ENCODE data around the gene ENTPD8. TPM values are rescaled to one million over a fixed set of nuclear protein-coding genes. Genes with fewer than 3 reads are reported as not detected.

The ENTPD8 gene
- total and polyA plus RNA-seq, 10 of the 15 experiments (the other 5 are each of a cell fraction or from before 2014, with no cell fraction given) = not detected

DNA sequence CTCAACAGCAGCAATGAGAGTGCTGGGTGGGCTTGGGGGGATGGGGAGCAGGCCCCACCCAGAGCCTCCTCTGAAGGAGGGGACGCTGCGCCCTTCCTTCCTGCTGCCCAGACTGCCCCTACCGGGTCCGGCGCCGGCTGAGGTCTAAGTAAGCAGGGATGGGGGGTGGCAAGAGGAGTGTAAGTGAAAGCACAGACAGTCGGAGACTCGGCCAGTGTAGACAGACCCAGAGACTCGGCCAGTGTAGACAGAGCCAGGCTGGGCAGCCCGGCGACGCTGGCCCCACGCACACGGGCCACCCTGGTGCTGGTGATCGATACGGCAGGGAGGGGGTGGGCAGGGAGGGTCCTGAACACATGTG, 7.4 kb upstream of the ENTPD8 start:
- POLR2A ChIA-PET = interaction anchor here (1.0 kb wide), 1 partner anchor 25 kb away, joined by 3 read pairs; the partner anchor contains the start of genes EXD3 and NOXA1
- in situ Hi-C loops (cut with MboI) = loop anchor here (5.0 kb wide), 1 partner anchor 156 kb away; no protein-coding TSS in a partner anchor

More for the DNA sequence above, 7.4 kb upstream of the ENTPD8 start:
- no TSS peak for BruUV-seq (replicated peaks)
- H3K27ac ChIP-seq (ENCODE audit: control insufficient read depth, insufficient read depth) = no peak overlapping the region
- no peaks in the 10 kb centered on the region for H4K20me1 ChIP-seq (ENCODE audit: control insufficient read depth, insufficient read depth)
- H2AFZ ChIP-seq (ENCODE audit: control insufficient read depth, low read depth, low read length) = no peak overlapping the region
- TF ChIP-seq, protein P1, sequence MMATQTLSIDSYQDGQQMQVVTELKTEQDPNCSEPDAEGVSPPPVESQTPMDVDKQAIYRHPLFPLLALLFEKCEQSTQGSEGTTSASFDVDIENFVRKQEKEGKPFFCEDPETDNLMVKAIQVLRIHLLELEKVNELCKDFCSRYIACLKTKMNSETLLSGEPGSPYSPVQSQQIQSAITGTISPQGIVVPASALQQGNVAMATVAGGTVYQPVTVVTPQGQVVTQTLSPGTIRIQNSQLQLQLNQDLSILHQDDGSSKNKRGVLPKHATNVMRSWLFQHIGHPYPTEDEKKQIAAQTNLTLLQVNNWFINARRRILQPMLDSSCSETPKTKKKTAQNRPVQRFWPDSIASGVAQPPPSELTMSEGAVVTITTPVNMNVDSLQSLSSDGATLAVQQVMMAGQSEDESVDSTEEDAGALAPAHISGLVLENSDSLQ (IDR thresholded peaks at IDR 0.05) = no peak
- TF ChIP-seq POU2F2 (IDR thresholded peaks at IDR 0.05; ENCODE audit: borderline replicate concordance, low read depth, low read length) (no peak), KAT2A (conservative IDR thresholded peaks at IDR 0.05; ENCODE audit: control insufficient read depth, low read depth, low read length) (no peak), NRF1 (conservative IDR thresholded peaks at IDR 0.05; ENCODE audit: low read depth, low read length) (no peak), JUNB (IDR thresholded peaks at IDR 0.05) (no peak), HDAC2 (IDR thresholded peaks at IDR 0.05) (no peak), FOXM1 (IDR thresholded peaks at IDR 0.05; ENCODE audit: low read depth, low read length) (no peak)
- TF ChIP-seq, protein P2, sequence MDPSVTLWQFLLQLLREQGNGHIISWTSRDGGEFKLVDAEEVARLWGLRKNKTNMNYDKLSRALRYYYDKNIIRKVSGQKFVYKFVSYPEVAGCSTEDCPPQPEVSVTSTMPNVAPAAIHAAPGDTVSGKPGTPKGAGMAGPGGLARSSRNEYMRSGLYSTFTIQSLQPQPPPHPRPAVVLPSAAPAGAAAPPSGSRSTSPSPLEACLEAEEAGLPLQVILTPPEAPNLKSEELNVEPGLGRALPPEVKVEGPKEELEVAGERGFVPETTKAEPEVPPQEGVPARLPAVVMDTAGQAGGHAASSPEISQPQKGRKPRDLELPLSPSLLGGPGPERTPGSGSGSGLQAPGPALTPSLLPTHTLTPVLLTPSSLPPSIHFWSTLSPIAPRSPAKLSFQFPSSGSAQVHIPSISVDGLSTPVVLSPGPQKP (IDR thresholded peaks at IDR 0.05; ENCODE audit: low read depth, low read length) = no peak
- ChIA-PET RAD21 (ENCODE audit: unreplicated experiment) (no interaction called here), CTCF (no interaction called here), SMC1A (ENCODE audit: uncharacterized antibody, unreplicated experiment) (no interaction called here)
- FAIRE-seq (no peak), ATAC-seq (no peak), DNase-seq (ENCODE audit: low read depth, low spot score) (no peak)
- no peak overlapping the region for H3K4me3 ChIP-seq
- no peaks in the 10 kb centered on the region for H3K36me3 ChIP-seq (ENCODE audit: control insufficient read depth in 2 of 2, insufficient read depth in 2 of 2, low read length in 1 of 2)
- no peaks in the 10 kb centered on the region for H3K27me3 ChIP-seq (replicated peaks in 1 of 2; ENCODE audit: control insufficient read depth in 2 of 2, insufficient read depth in 2 of 2, low read length in 1 of 2)
- 81% methylated on average over 14 of the region's 16 CpGs for WGBS (ENCODE audit: insufficient coverage, insufficient replicate concordance, low lambda C conversion rate, missing lambda C conversion rate)
- no peaks in the 10 kb centered on the region for H3K79me2 ChIP-seq (ENCODE audit: control insufficient read depth, insufficient read depth, low read length)
- no peak overlapping the region for H3K4me2 ChIP-seq (ENCODE audit: control insufficient read depth, insufficient read depth)
- no peak overlapping the region for H3K9ac ChIP-seq (ENCODE audit: control insufficient read depth, insufficient read depth, low read length)
- no peaks in the 10 kb centered on the region for H3K9me3 ChIP-seq (replicated peaks; ENCODE audit: control insufficient read depth, insufficient read depth, low read length)
- intact Hi-C loops (cut with micrococcal nuclease; ENCODE audit: unreplicated experiment) = no loop called here
- H3K4me1 ChIP-seq (ENCODE audit: control insufficient read depth, insufficient read depth, low read length) = peaks cover 8% of the 10 kb centered on the region
